ENCODE measurements around the gene PRDX5.

The PRDX5 gene

GRCh38 chr11:64368673-64369074 lies 50.8 kb downstream of the PRDX5 start:
- DNase-seq = no peak

- DNase-seq = no peak
Measured at GRCh38 chr11:64369440-64370421, 51.8 kb downstream of the PRDX5 start.

- no peak for DNase-seq
Measured at GRCh38 chr11:64371201-64371600, 53.3 kb downstream of the PRDX5 start.

Measured in stimulated activated CD4-positive, alpha-beta T cell treated with anti-CD3 and anti-CD28 coated beads, Interleukin-1b, Interleukin-23, amount 100 ng/mL, for 48 hours (primary cell).